Smooth muscle cell (in vitro differentiated cells): Measurements from ENCODE around the gene INTS7. TPM values are rescaled to one million over a fixed set of nuclear protein-coding genes. Genes with fewer than 3 reads are reported as not detected.

ENCODE experiments used
- DNase-seq: peaks from one replicate; lab custom pipeline; 2025; ENCODE audit not compliant: unreplicated experiment; lab: John Stamatoyannopoulos, UW
- H2AFZ ChIP-seq: fragments of 200-600 bp; sonication (generic); 2 replicates; pipeline ENCODE4 v1.6.0; 2016; ENCODE audit warnings: antibody characterized with exemption, low read depth, mild to moderate bottlenecking
- H3F3A ChIP-seq: fragments of 200-600 bp; sonication (generic); 2 replicates; pipeline ENCODE4 v1.6.0; 2017; ENCODE audit warnings: antibody characterized with exemption, low read depth
- H3K27ac ChIP-seq: fragments of 200-600 bp; sonication (generic); 2 replicates; pipeline ENCODE4 v1.5.1; 2016; ENCODE audit warnings: low read depth, mild to moderate bottlenecking
- H3K27me3 ChIP-seq: fragments of 200-600 bp; sonication (generic); 2 replicates; pipeline ENCODE4 v1.6.1; 2016; ENCODE audit warnings: low read depth, mild to moderate bottlenecking
- H3K36me3 ChIP-seq: fragments of 200-600 bp; sonication (generic); 2 replicates; pipeline ENCODE4 v1.5.1; 2016; ENCODE audit warnings: low read depth
- H3K4me1 ChIP-seq: fragments of 200-600 bp; sonication (generic); 2 replicates; pipeline ENCODE4 v1.5.1; 2016; ENCODE audit warnings: low read depth
- H3K4me2 ChIP-seq: fragments of 200-600 bp; sonication (generic); 2 replicates; pipeline ENCODE4 v1.6.0; 2016; ENCODE audit warnings: mild to moderate bottlenecking
- H3K4me3 ChIP-seq: fragments of 200-600 bp; sonication (generic); 2 replicates; pipeline ENCODE4 v1.5.1; 2016; ENCODE audit warnings: mild to moderate bottlenecking
- H3K79me2 ChIP-seq: fragments of 200-600 bp; sonication (generic); 2 replicates; pipeline ENCODE4 v1.6.0; 2016; ENCODE audit warnings: low read depth, mild to moderate bottlenecking
- H3K9ac ChIP-seq: fragments of 200-600 bp; sonication (generic); 2 replicates; pipeline ENCODE4 v1.6.0; 2016; ENCODE audit warnings: low read depth
- H3K9me3 ChIP-seq: fragments of 200-600 bp; sonication (generic); replicated peaks from 2 replicates; pipeline ENCODE4 v1.5.1; 2016; ENCODE audit warnings: low read depth
- H4K20me1 ChIP-seq: fragments of 200-600 bp; sonication (generic); 2 replicates; pipeline ENCODE4 v1.6.0; 2016; ENCODE audit warnings: low read depth
- WGBS: methylation state at CpG from one replicate; pipeline ENCODE4 v1.1.7; 2016; ENCODE audit warnings: low lambda C conversion rate; 5-methylcytosine and 5-hydroxymethylcytosine counted together
- polyA plus RNA-seq: library from polyadenylated mRNA; unstranded; fragments of >200 nt; fragmentation: Nextera tagmentation; extraction: Ambion mirVana; gene quantifications from 2 replicates; pipeline ENCODE4 v1.2.1, GENCODE V29; 2016
- total RNA-seq: library from RNA; depleted of rRNA; stranded (reverse); fragments of >200 nt; gene quantifications from 2 replicates; pipeline ENCODE4 v1.2.3, GENCODE V29; 2014
- TF ChIP-seq, protein P1 (sequence below): fragments of 200-600 bp; sonication (generic); IDR thresholded peaks from 2 replicates; pipeline ENCODE4 v1.5.1; 2017; ENCODE audit warnings: borderline replicate concordance, mild to moderate bottlenecking, antibody characterized with exemption; ENCODE audit not compliant: insufficient read depth, poor library complexity, severe bottlenecking

The INTS7 gene
- total and polyA plus RNA-seq, 2 experiments from 2014 or later: 5.9 to 9.5 TPM

DNA sequence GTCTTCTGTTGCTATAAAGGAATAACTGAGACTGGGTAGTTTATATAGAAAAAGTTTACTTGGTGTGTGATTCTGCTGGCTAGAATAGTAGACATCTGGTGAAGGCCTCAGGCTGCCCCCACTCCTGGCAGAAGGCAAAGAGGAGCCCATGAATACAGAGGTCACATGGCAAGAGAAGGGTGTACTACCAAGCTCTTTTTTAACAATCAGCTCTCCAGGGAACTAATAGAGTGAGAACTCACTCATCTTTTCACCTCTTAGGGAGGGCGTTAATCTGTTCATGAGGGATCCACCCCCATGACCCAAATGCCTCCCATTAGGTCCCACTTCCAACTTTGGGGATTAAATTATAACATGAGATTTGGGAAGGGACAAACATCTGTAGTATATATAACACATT lies 9.5 kb upstream of the INTS7 start:
- Histone ChIP-seq H3K9ac (no peak overlapping the region), H4K20me1 (no peaks in the 10 kb centered on the region), H3K4me3 (no peak overlapping the region), H3K27me3 (no peaks in the 10 kb centered on the region), H3K27ac (no peak overlapping the region), H3K79me2 (peaks cover 3% of the 10 kb centered on the region), H3K36me3 (no peaks in the 10 kb centered on the region), H3F3A (no peaks in the 10 kb centered on the region), H3K4me2 (no peak overlapping the region), H3K9me3 (no peaks in the 10 kb centered on the region), H2AFZ (no peak overlapping the region), H3K4me1 (no peaks in the 10 kb centered on the region)
- DNase-seq: no peak
- 95% methylated on average over 1 of the region's 1 CpG for WGBS
- TF ChIP-seq, protein P1, sequence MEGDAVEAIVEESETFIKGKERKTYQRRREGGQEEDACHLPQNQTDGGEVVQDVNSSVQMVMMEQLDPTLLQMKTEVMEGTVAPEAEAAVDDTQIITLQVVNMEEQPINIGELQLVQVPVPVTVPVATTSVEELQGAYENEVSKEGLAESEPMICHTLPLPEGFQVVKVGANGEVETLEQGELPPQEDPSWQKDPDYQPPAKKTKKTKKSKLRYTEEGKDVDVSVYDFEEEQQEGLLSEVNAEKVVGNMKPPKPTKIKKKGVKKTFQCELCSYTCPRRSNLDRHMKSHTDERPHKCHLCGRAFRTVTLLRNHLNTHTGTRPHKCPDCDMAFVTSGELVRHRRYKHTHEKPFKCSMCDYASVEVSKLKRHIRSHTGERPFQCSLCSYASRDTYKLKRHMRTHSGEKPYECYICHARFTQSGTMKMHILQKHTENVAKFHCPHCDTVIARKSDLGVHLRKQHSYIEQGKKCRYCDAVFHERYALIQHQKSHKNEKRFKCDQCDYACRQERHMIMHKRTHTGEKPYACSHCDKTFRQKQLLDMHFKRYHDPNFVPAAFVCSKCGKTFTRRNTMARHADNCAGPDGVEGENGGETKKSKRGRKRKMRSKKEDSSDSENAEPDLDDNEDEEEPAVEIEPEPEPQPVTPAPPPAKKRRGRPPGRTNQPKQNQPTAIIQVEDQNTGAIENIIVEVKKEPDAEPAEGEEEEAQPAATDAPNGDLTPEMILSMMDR: no peak

DNA sequence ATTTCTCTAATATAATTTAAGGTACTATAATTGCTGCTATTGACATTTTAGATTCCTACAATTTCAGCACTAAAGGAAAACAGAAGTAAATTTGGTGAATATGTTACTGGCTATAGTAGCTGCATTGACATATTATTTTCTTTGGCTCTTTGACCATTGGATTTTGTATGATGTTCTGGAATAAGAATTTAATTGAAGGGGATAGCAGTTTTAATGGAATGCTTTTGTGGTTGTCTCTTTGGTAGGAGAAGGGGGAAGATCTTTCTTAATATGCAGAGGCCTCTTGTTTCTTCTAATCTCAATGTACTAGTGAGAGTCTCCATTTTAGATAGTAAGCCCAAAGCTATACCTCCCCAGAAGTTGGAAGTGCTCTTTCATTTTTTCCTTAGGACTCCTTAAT lies 7.1 kb upstream of the INTS7 start:
- Histone ChIP-seq H3K4me2 (no peak overlapping the region), H4K20me1 (no peaks in the 10 kb centered on the region), H3K79me2 (peaks cover 26% of the 10 kb centered on the region), H3K4me1 (peaks cover 13% of the 10 kb centered on the region), H3K27ac (no peak overlapping the region), H3K4me3 (no peak overlapping the region), H3K27me3 (no peaks in the 10 kb centered on the region), H3K36me3 (no peaks in the 10 kb centered on the region), H3K9me3 (no peaks in the 10 kb centered on the region), H2AFZ (no peak overlapping the region), H3K9ac (no peak overlapping the region), H3F3A (no peaks in the 10 kb centered on the region)
- DNase-seq: no peak
- TF ChIP-seq, protein P1: no peak

DNA sequence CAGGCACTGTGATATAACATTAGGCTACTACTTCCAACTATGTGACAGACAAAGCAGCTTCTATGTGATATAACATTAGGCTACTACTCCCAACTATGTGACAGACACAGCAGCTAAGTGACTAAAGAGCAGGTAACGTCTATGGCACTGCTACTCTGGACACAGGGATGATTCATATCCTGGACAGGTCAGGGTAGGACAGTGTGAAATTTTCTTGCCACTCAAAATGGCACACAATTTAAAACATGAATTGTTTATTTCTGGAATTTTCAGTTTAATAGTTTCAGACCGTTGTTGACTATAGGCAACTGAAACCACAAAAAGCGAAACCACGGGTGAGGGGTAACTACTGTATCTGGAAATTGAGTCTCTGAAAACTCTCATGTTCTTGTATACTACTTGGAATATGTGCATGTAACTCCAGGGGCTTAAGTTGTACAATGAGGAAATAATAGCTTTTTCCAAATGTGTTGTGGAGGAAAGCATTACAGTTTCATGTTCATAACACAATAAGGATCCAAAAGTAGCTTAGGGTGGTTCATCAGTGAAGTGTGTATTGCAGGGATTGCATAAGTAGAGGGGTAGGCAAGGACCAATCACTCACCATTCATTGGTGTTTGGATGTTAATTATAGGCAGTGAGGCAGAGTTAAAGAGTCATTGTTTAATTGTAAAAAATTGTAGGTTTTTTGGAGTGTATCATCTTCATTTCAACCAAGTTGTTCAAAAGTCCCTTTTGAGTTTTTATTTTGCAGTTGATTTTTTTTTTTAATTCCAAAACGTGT lies 5.5 kb upstream of the INTS7 start:
- peaks cover 24% of the 10 kb centered on the region for H3K4me1 ChIP-seq
- H3K9ac ChIP-seq: no peak overlapping the region
- WGBS: 81% methylated on average over 5 of the region's 5 CpGs
- H3K9me3 ChIP-seq: no peaks in the 10 kb centered on the region
- H3F3A ChIP-seq: no peaks in the 10 kb centered on the region
- no peak overlapping the region for H3K4me3 ChIP-seq
- H3K36me3 ChIP-seq: no peaks in the 10 kb centered on the region
- no peak overlapping the region for H3K4me2 ChIP-seq
- peaks cover 42% of the 10 kb centered on the region for H3K79me2 ChIP-seq
- TF ChIP-seq, protein P1: no peak
- H3K27ac ChIP-seq: no peak overlapping the region
- DNase-seq: no peak
- H2AFZ ChIP-seq: no peak overlapping the region
- H4K20me1 ChIP-seq: no peaks in the 10 kb centered on the region
- no peaks in the 10 kb centered on the region for H3K27me3 ChIP-seq

DNA sequence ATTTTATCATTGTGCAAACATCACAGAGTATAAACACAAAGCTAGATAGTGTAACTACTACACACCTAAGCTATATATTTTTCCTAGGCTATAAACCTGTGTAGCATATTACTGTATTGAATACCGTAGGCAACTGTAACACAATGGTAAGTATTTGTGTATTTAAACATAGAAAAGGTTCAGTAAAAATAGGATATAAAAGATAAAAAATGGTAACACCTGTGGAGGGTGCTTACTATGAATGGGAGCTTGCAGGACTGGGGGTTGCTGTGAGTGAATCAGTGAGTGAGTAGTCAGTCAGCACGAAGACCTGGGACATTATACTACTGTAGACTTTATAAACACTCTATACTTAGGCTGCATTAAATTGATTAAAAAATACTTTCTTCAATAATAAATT lies 4.3 kb upstream of the INTS7 start:
- H3K79me2 ChIP-seq: peaks cover 42% of the 10 kb centered on the region
- 95% methylated on average over 2 of the region's 2 CpGs for WGBS

More for the DNA sequence above, 4.3 kb upstream of the INTS7 start:
- Histone ChIP-seq H4K20me1 (no peaks in the 10 kb centered on the region), H3K27me3 (no peaks in the 10 kb centered on the region), H3K36me3 (no peaks in the 10 kb centered on the region), H3F3A (no peaks in the 10 kb centered on the region), H3K4me3 (no peak overlapping the region), H3K9me3 (no peaks in the 10 kb centered on the region), H3K27ac (no peak overlapping the region), H3K4me1 (peaks cover 24% of the 10 kb centered on the region), H2AFZ (no peak overlapping the region), H3K4me2 (no peak overlapping the region), H3K9ac (no peak overlapping the region)
- DNase-seq: no peak
- TF ChIP-seq, protein P1: no peak
